Activated T-helper 17 cell treated with anti-CD3 and anti-CD28 coated beads, Interleukin-2, amount 50 U/mL, for 72 hours (primary cell): Measurements from ENCODE around the gene ENDOG. TPM values are rescaled to one million over a fixed set of nuclear protein-coding genes. Genes with fewer than 3 reads are reported as not detected.
A peak's percentile ranks its signal among the peaks of the same experiment; 100 is the strongest.
"Not testable (repeated sequence)": the region's sequence is repeated elsewhere in the genome, so short reads cannot be mapped to it uniquely, and the experiment has no call there.

Experiments
- ATAC-seq: fragments of 150-1000 bp; cut with Tn5 transposase; replicated peaks from 2 replicates; pipeline ENCODE4 v1.10.0; 2021; ENCODE audit warnings: mild to moderate bottlenecking, moderate library complexity
- H3K27ac Mint-ChIP-seq: one replicate; pipeline ENCODE4 v1.8.0; 2022; ENCODE audit warnings: mixed read lengths
- H3K27me3 Mint-ChIP-seq: one replicate; pipeline ENCODE4 v1.8.0; 2022; ENCODE audit warnings: mixed read lengths
- H3K36me3 Mint-ChIP-seq: one replicate; pipeline ENCODE4 v1.8.0; 2022; ENCODE audit warnings: low read depth, mild to moderate bottlenecking, mixed read lengths
- H3K4me1 Mint-ChIP-seq: one replicate; pipeline ENCODE4 v1.8.0; 2022; ENCODE audit warnings: mixed read lengths
- H3K4me3 Mint-ChIP-seq: one replicate; pipeline ENCODE4 v1.8.0; 2022; ENCODE audit warnings: mild to moderate bottlenecking, mixed read lengths
- H3K9me3 Mint-ChIP-seq: one replicate; pipeline ENCODE4 v1.8.0; 2022; ENCODE audit warnings: mixed read lengths
- total RNA-seq, 2 donors: library from RNA; stranded (reverse); gene quantifications; one replicate each; pipeline ENCODE4 v1.2.3, GENCODE V29; 2022

Gene ENDOG
- total RNA-seq, 2 donors from 2014 or later = 6.3 to 15.6 TPM

DNA sequence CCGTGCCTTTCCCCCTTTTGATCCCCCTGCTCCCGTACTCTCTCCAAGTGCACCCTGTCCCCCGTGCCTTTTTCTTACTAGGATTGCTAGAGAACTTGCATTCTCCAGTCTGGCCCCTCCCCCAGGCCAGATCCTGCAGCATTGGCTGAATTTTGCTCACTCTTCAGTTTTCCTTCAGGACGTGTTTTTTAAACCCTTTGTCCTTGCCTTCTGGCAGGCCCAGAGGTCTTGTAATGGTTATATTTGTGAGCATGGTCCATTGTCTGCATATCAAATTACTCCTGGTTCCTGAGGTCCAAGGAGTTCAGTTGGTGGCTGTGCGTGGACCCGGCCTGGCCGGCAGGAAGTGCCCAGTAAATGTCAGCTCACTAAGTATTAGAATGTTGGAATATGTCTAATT, 30.6 kb upstream of the ENDOG start:
- Mint-ChIP-seq H3K4me1 (no peaks in the 10 kb centered on the region), H3K27ac (peak overlapping the region; percentile 89), H3K27me3 (no peaks in the 10 kb centered on the region), H3K36me3 (peaks cover 31% of the 10 kb centered on the region), H3K9me3 (no peaks in the 10 kb centered on the region), H3K4me3 (peak overlapping the region; percentile 93)
- ATAC-seq = no peak

- H3K9me3 Mint-ChIP-seq = no peaks in the 10 kb centered on the region
- H3K4me1 Mint-ChIP-seq = no peaks in the 10 kb centered on the region
- H3K36me3 Mint-ChIP-seq = peaks cover 38% of the 10 kb centered on the region
- no peak for ATAC-seq
- H3K27me3 Mint-ChIP-seq = no peaks in the 10 kb centered on the region
- H3K4me3 Mint-ChIP-seq = peak overlapping the region; percentile 93
- peak overlapping the region; percentile 89 for H3K27ac Mint-ChIP-seq
Observed at GRCh38 chr9:128788445-128788844, 29.9 kb upstream of the ENDOG start.

GRCh38 chr9:128790536-128790935, 27.8 kb upstream of the ENDOG start:
- Mint-ChIP-seq H3K36me3 (peaks cover 58% of the 10 kb centered on the region), H3K27me3 (no peaks in the 10 kb centered on the region), H3K27ac (peak overlapping the region; percentile 21), H3K4me1 (no peaks in the 10 kb centered on the region), H3K9me3 (no peaks in the 10 kb centered on the region), H3K4me3 (no peak overlapping the region)
- no peak for ATAC-seq

DNA sequence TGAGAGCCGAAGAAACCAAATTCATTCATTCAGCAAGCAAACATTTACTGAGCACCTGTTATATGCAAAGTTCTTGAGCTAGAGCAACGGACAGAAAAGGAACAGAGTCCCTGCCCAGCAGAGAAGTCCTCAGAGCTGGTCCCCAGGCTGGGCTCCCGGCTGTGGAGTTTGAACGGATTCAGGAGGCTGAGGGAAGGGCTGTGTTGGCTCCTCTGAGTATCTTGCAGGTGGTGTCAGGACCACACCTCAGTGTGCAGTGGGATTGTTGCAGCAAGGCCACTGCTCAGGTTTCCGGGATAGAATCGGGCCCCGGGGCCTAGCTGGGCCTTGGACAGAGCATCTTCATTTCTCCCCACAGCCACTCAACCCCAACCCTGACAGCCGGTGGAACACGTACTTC, 26.2 kb upstream of the ENDOG start:
- ATAC-seq = no peak
- no peaks in the 10 kb centered on the region for H3K4me1 Mint-ChIP-seq
- H3K9me3 Mint-ChIP-seq = no peaks in the 10 kb centered on the region
- peaks cover 74% of the 10 kb centered on the region for H3K36me3 Mint-ChIP-seq
- H3K27me3 Mint-ChIP-seq = no peaks in the 10 kb centered on the region
- no peak overlapping the region for H3K27ac Mint-ChIP-seq
- no peak overlapping the region for H3K4me3 Mint-ChIP-seq

GRCh38 chr9:128792978-128793686, 25.2 kb upstream of the ENDOG start:
- Mint-ChIP-seq H3K9me3 (no peaks in the 10 kb centered on the region), H3K36me3 (peaks cover 84% of the 10 kb centered on the region), H3K27me3 (no peaks in the 10 kb centered on the region), H3K27ac (peak overlapping the region; percentile 41), H3K4me1 (no peaks in the 10 kb centered on the region), H3K4me3 (no peak overlapping the region)
- ATAC-seq = no peak

- not testable (repeated sequence) for ATAC-seq, H3K27ac Mint-ChIP-seq, H3K4me3 Mint-ChIP-seq, H3K9me3 Mint-ChIP-seq, H3K4me1 Mint-ChIP-seq, H3K27me3 Mint-ChIP-seq
- peaks cover 97% of the 10 kb centered on the region for H3K36me3 Mint-ChIP-seq
Observed at GRCh38 chr9:128794961-128795360, 23.3 kb upstream of the ENDOG start.

DNA sequence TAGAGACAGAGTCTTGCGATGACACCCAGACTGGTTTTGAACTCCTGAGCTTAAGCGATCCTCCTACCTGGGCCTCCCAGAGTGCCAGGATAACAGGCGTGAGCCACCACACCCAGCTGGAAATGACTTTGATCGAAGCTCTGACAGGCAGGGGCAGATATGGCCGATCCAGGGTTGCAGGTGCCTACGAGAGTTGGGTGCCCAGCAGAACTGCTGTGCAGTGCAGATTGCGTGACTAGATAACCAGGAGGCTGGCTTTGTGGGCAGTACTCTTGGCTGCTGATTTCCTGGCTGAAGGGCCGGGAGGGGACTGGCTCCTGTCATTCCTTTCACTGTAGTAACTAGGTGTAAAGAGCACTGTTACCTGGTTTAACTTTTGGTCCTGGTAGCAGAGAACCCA, 19.4 kb upstream of the ENDOG start:
- H3K27ac Mint-ChIP-seq = no peak overlapping the region
- H3K27me3 Mint-ChIP-seq = no peaks in the 10 kb centered on the region
- no peaks in the 10 kb centered on the region for H3K9me3 Mint-ChIP-seq
- no peak for ATAC-seq
- peaks cover 92% of the 10 kb centered on the region for H3K36me3 Mint-ChIP-seq
- H3K4me1 Mint-ChIP-seq = no peaks in the 10 kb centered on the region
- H3K4me3 Mint-ChIP-seq = no peak overlapping the region

DNA sequence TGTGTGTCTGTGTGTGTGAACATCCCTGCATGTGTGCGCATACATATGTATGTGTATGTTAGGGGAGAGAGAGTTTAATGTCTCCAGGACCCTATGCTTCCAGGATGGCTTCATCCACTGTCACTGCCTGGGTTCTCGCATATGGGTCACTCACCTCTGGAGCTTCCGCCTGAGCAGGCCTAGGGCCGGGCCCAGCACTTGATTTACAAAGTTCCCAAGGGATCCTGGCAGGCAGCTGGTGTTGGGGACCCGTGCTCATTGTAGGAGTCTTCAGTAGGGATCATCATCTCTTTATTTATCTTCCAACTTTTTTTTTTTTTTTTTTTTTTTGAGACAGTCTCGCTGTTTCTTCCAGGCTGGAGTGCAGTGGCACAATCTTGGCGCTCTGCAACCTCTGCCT, 18.2 kb upstream of the ENDOG start:
- ATAC-seq = no peak
- Mint-ChIP-seq H3K9me3 (no peaks in the 10 kb centered on the region), H3K27ac (no peak overlapping the region)

GRCh38 chr9:128802482-128802881, 15.8 kb upstream of the ENDOG start:
- H3K27ac Mint-ChIP-seq = no peak overlapping the region
- H3K4me1 Mint-ChIP-seq = no peaks in the 10 kb centered on the region
- no peak for ATAC-seq
- H3K27me3 Mint-ChIP-seq = no peaks in the 10 kb centered on the region
- H3K36me3 Mint-ChIP-seq = peaks cover 84% of the 10 kb centered on the region
- no peaks in the 10 kb centered on the region for H3K9me3 Mint-ChIP-seq
- H3K4me3 Mint-ChIP-seq = no peak overlapping the region

More for the DNA sequence above, 18.2 kb upstream of the ENDOG start:
- no peaks in the 10 kb centered on the region for H3K4me1 Mint-ChIP-seq
- no peak overlapping the region for H3K4me3 Mint-ChIP-seq
- peaks cover 89% of the 10 kb centered on the region for H3K36me3 Mint-ChIP-seq
- H3K27me3 Mint-ChIP-seq = no peaks in the 10 kb centered on the region

- Mint-ChIP-seq H3K27ac (no peak overlapping the region), H3K9me3 (no peaks in the 10 kb centered on the region), H3K27me3 (no peaks in the 10 kb centered on the region), H3K4me1 (no peaks in the 10 kb centered on the region), H3K36me3 (peaks cover 62% of the 10 kb centered on the region), H3K4me3 (no peak overlapping the region)
- ATAC-seq = no peak
Observed at GRCh38 chr9:128805661-128806060, 12.6 kb upstream of the ENDOG start.

DNA sequence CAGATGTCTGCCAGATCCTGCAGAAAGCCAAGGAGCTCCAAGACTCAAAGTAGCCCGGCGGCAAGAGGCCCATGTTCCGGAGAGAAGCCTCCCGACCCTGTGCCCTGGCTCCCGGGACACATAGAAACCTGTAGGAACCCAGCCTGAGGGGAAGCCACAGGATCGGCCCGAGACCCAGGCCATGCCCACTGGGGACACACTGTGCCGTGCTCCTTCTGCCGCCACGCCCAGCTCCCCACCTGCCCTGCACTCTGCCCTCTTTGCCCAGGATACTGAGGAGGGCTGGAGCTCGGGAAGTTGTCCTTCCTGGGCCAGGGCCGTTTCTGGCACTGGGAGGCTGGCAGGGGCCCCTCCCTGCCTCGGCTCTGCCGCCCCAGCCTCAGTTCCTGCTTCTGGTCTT, 10.5 kb upstream of the ENDOG start:
- Mint-ChIP-seq H3K4me3 (no peak overlapping the region), H3K4me1 (no peaks in the 10 kb centered on the region), H3K27me3 (no peaks in the 10 kb centered on the region), H3K36me3 (peaks cover 46% of the 10 kb centered on the region), H3K27ac (no peak overlapping the region), H3K9me3 (no peaks in the 10 kb centered on the region)
- no peak for ATAC-seq

DNA sequence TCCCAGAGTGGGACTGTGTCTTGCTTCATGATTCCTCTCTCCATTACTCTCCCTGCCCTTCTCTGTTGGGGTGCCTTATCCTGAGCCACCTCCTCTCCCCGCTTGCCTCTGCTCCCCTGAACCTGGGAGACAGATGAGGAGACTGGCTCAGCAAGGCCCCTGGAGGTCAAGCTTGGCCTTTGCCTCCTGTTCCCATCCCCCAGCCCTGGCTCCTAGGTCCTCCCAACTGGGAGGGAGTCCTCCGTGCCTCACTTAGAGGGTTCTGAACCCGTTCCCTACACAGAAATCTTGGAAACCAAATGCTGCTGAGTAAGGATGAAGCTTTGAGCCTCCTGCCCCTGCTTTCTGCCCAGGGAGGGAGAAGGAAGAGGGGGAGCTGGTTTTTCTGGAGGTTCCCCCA, 9.8 kb upstream of the ENDOG start:
- Mint-ChIP-seq H3K27ac (no peak overlapping the region), H3K27me3 (no peaks in the 10 kb centered on the region), H3K4me3 (no peak overlapping the region), H3K4me1 (no peaks in the 10 kb centered on the region), H3K9me3 (no peaks in the 10 kb centered on the region), H3K36me3 (peaks cover 38% of the 10 kb centered on the region)
- no peak for ATAC-seq

- peaks cover 33% of the 10 kb centered on the region for H3K36me3 Mint-ChIP-seq
- ATAC-seq = no peak
- H3K27ac Mint-ChIP-seq = no peak overlapping the region
- no peaks in the 10 kb centered on the region for H3K9me3 Mint-ChIP-seq
- H3K4me1 Mint-ChIP-seq = no peaks in the 10 kb centered on the region
- H3K4me3 Mint-ChIP-seq = no peak overlapping the region
- no peaks in the 10 kb centered on the region for H3K27me3 Mint-ChIP-seq
Observed at GRCh38 chr9:128809036-128809599, 9.2 kb upstream of the ENDOG start.

GRCh38 chr9:128809831-128810230, 8.5 kb upstream of the ENDOG start:
- ATAC-seq = no peak
- H3K4me3 Mint-ChIP-seq = no peak overlapping the region
- H3K36me3 Mint-ChIP-seq = peaks cover 28% of the 10 kb centered on the region
- no peaks in the 10 kb centered on the region for H3K9me3 Mint-ChIP-seq
- H3K27me3 Mint-ChIP-seq = no peaks in the 10 kb centered on the region
- no peak overlapping the region for H3K27ac Mint-ChIP-seq
- no peaks in the 10 kb centered on the region for H3K4me1 Mint-ChIP-seq

DNA sequence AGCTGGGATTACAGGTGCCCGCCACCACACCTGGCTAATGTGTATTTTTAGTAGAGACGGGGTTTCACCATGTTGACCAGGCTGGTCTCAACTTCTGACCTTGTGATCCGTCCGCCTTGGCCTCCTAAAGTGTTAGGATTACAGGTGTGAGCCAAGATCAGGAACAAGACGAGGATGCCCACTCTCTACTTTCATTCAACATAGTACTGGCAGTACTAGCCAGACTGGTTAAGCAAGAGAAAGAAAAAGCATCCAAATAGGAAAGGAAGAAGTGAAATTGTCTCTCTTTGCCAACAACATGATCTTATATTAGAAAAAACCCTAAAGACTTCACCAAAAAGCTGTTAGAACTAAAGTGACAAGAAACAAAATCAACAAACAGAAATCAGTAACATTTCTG, 7.4 kb upstream of the ENDOG start:
- H3K36me3 Mint-ChIP-seq = peaks cover 17% of the 10 kb centered on the region
- H3K9me3 Mint-ChIP-seq = no peaks in the 10 kb centered on the region
- H3K4me1 Mint-ChIP-seq = no peaks in the 10 kb centered on the region
- H3K27me3 Mint-ChIP-seq = no peaks in the 10 kb centered on the region
- ATAC-seq = no peak
- H3K27ac Mint-ChIP-seq = no peak overlapping the region
- no peak overlapping the region for H3K4me3 Mint-ChIP-seq
